HG02588 (cell line): ENCODE data around the gene SPRYD7.

Experiments used
- ATAC-seq: cut with Tn5 transposase; IDR thresholded peaks from one replicate; pipeline ENCODE4 v1.9.1; 2021; ENCODE audit warnings: mild to moderate bottlenecking, moderate library complexity; ENCODE audit not compliant: unreplicated experiment

The SPRYD7 gene

GRCh38 chr13:49864509-49864908 is 71.6 kb downstream of the SPRYD7 start:
- no peak for ATAC-seq
